H9 (cell line): ENCODE results near the gene PTPRK. TPM values are rescaled to one million over a fixed set of nuclear protein-coding genes. Genes with fewer than 3 reads are reported as not detected.

Experiments
- DNase-seq: peaks from one replicate; pipeline ENCODE4 v3.0.0-alpha.2; 2017
- H2AFZ ChIP-seq: one replicate; pipeline ENCODE4 v1.6.1; 2013; ENCODE audit warnings: mild to moderate bottlenecking, low read length, control low read depth, moderate library complexity
- H2AK5ac ChIP-seq: 2 replicates; pipeline ENCODE4 v1.6.1; 2013; ENCODE audit warnings: low read length, control low read depth, mixed read lengths; ENCODE audit not compliant: insufficient read length
- H2BK120ac ChIP-seq: one replicate; pipeline ENCODE4 v1.6.1; 2013; ENCODE audit warnings: low read depth, mild to moderate bottlenecking, low read length, control low read depth, inconsistent platforms; ENCODE audit not compliant: poor library complexity, severe bottlenecking
- H2BK12ac ChIP-seq: 2 replicates; pipeline ENCODE4 v1.6.1; 2013; ENCODE audit warnings: low read length, control low read depth, mixed read lengths, low read depth; ENCODE audit not compliant: insufficient read length
- H2BK15ac ChIP-seq: 2 replicates; pipeline ENCODE4 v1.6.1; 2013; ENCODE audit warnings: low read depth, low read length, control low read depth
- H2BK20ac ChIP-seq: one replicate; pipeline ENCODE4 v1.6.1; 2013; ENCODE audit warnings: low read depth, mild to moderate bottlenecking, low read length, control low read depth, inconsistent platforms; ENCODE audit not compliant: poor library complexity, severe bottlenecking
- H2BK5ac ChIP-seq: 2 replicates; pipeline ENCODE4 v1.6.1; 2013; ENCODE audit warnings: low read length, control low read depth, mixed read lengths; ENCODE audit not compliant: insufficient read length
- H3K14ac ChIP-seq: 2 replicates; pipeline ENCODE4 v1.6.1; 2013; ENCODE audit warnings: low read length, control low read depth; ENCODE audit not compliant: insufficient read depth
- H3K18ac ChIP-seq: 2 replicates; pipeline ENCODE4 v1.6.1; 2013; ENCODE audit warnings: low read depth, mild to moderate bottlenecking, mixed read lengths, low read length, control low read depth; ENCODE audit not compliant: insufficient read length
- H3K23ac ChIP-seq: 2 replicates; pipeline ENCODE4 v1.6.1; 2013; ENCODE audit warnings: low read length, control low read depth, mixed read lengths, low read depth; ENCODE audit not compliant: insufficient read length
- H3K23me2 ChIP-seq: 2 replicates; pipeline ENCODE4 v1.6.1; 2013; ENCODE audit warnings: low read depth, mild to moderate bottlenecking, mixed read lengths, low read length, control low read depth; ENCODE audit not compliant: insufficient read length, poor library complexity, severe bottlenecking
- H3K27ac ChIP-seq: 2 replicates; pipeline ENCODE4 v1.5.1; 2013; ENCODE audit warnings: low read length, control low read depth, mixed read lengths, low read depth; ENCODE audit not compliant: insufficient read length
- H3K27me3 ChIP-seq: 2 replicates; pipeline ENCODE4 v1.6.1; 2013; ENCODE audit warnings: low read length, control low read depth, inconsistent platforms; ENCODE audit not compliant: insufficient read depth
- H3K4ac ChIP-seq: 2 replicates; pipeline ENCODE4 v1.6.1; 2013; ENCODE audit warnings: low read depth, mild to moderate bottlenecking, control low read depth, inconsistent platforms, low read length, moderate library complexity
- H3K4me1 ChIP-seq: 2 replicates; pipeline ENCODE4 v1.6.1; 2013; ENCODE audit warnings: low read length, control low read depth, inconsistent platforms; ENCODE audit not compliant: insufficient read depth
- H3K4me2 ChIP-seq: 2 replicates; pipeline ENCODE4 v1.6.1; 2013; ENCODE audit warnings: low read length, control low read depth, mixed read lengths; ENCODE audit not compliant: insufficient read length, insufficient read depth
- H3K56ac ChIP-seq: 2 replicates; pipeline ENCODE4 v1.6.1; 2013; ENCODE audit warnings: low read depth, mild to moderate bottlenecking, mixed read lengths, low read length, control low read depth; ENCODE audit not compliant: insufficient read length
- H3K79me1 ChIP-seq: 2 replicates; pipeline ENCODE4 v1.6.1; 2013; ENCODE audit warnings: low read depth, mild to moderate bottlenecking, moderate library complexity, low read length, control low read depth, inconsistent platforms; ENCODE audit not compliant: insufficient read depth, poor library complexity, severe bottlenecking
- H3K79me2 ChIP-seq: 2 replicates; pipeline ENCODE4 v1.6.1; 2013; ENCODE audit warnings: low read length, control low read depth, inconsistent platforms; ENCODE audit not compliant: insufficient read depth
- H3K9ac ChIP-seq: 2 replicates; pipeline ENCODE4 v1.6.1; 2013; ENCODE audit warnings: low read length, control low read depth, mixed read lengths; ENCODE audit not compliant: insufficient read length; ENCODE audit errors: extremely low read depth
- H3K9me3 ChIP-seq: one replicate; pipeline ENCODE4 v1.6.1; 2013; ENCODE audit warnings: low read depth, low read length, inconsistent platforms; ENCODE audit not compliant: control insufficient read depth
- H3T11ph ChIP-seq: one replicate; pipeline ENCODE4 v1.6.1; 2013; ENCODE audit warnings: mild to moderate bottlenecking, low read length, control low read depth, inconsistent platforms
- H4K20me1 ChIP-seq: one replicate; pipeline ENCODE4 v1.6.1; 2013; ENCODE audit not compliant: control insufficient read depth, insufficient read length, insufficient read depth
- H4K5ac ChIP-seq: 2 replicates; pipeline ENCODE4 v1.6.1; 2013; ENCODE audit warnings: low read depth, mild to moderate bottlenecking, mixed read lengths, low read length, control low read depth; ENCODE audit not compliant: insufficient read length
- H4K8ac ChIP-seq: replicated peaks from 2 replicates; pipeline ENCODE4 v1.6.1; 2013; ENCODE audit warnings: low read length, control low read depth, mixed read lengths, low read depth; ENCODE audit not compliant: insufficient read length
- H4K91ac ChIP-seq: 2 replicates; pipeline ENCODE4 v1.6.1; 2013; ENCODE audit warnings: low read depth, mild to moderate bottlenecking, moderate library complexity, mixed read lengths, low read length, control low read depth; ENCODE audit not compliant: insufficient read length
- H3K27ac Mint-ChIP-seq, 3 experiments: 2 replicates in 2 of 3; 3 replicates in 1 of 3; pipeline ENCODE4 v1.8.0; 2020 to 2021; ENCODE audit warnings: mixed read lengths in 3 of 3, mild to moderate bottlenecking in 1 of 3, moderate library complexity in 1 of 3
- H3K27me3 Mint-ChIP-seq: 2 replicates; pipeline ENCODE4 v1.8.0; 2021; ENCODE audit warnings: low read depth, mild to moderate bottlenecking, moderate library complexity, mixed read lengths
- H3K36me3 Mint-ChIP-seq, 3 experiments: 2 replicates in 2 of 3; 3 replicates in 1 of 3; pipeline ENCODE4 v1.8.0; 2020 to 2021; ENCODE audit warnings: low read depth in 3 of 3, mixed read lengths in 3 of 3; ENCODE audit not compliant: insufficient read depth in 1 of 3
- H3K4me1 Mint-ChIP-seq, 2 experiments: 2 replicates each; pipeline ENCODE4 v1.8.0; 2020; ENCODE audit warnings: mixed read lengths in 2 of 2
- H3K4me3 Mint-ChIP-seq, 2 experiments: 2 replicates in 1 of 2; 3 replicates in 1 of 2; pipeline ENCODE4 v1.8.0; 2020 to 2021; ENCODE audit warnings: mild to moderate bottlenecking in 2 of 2, mixed read lengths in 2 of 2, moderate library complexity in 1 of 2
- H3K9me3 Mint-ChIP-seq, 2 experiments: 2 replicates in 1 of 2; 3 replicates in 1 of 2; pipeline ENCODE4 v1.8.0; 2020; ENCODE audit warnings: mild to moderate bottlenecking in 2 of 2, mixed read lengths in 2 of 2, moderate library complexity in 1 of 2
- WGBS: extraction: QIAGEN DNeasy Blood & Tissue Kit; methylation state at CpG from one replicate; pipeline ENCODE4 v1.1.7; 2013; ENCODE audit warnings: missing lambda C conversion rate, low lambda C conversion rate, mixed read lengths; ENCODE audit not compliant: insufficient read length; ENCODE audit errors: extremely low coverage; 5-methylcytosine and 5-hydroxymethylcytosine counted together
- total RNA-seq: library from RNA; stranded (reverse); gene quantifications from 2 replicates; pipeline ENCODE4 v1.2.1, GENCODE V29; 2021
- TF ChIP-seq, protein P1 (sequence below): fragments of 200-600 bp; sonication (generic); conservative IDR thresholded peaks from 3 replicates; pipeline ENCODE4 v1.8.0; 2021; ENCODE audit warnings: antibody characterized with exemption, mild to moderate bottlenecking

Gene PTPRK
- total RNA-seq, 1 experiment from 2014 or later: 47.9 TPM

DNA sequence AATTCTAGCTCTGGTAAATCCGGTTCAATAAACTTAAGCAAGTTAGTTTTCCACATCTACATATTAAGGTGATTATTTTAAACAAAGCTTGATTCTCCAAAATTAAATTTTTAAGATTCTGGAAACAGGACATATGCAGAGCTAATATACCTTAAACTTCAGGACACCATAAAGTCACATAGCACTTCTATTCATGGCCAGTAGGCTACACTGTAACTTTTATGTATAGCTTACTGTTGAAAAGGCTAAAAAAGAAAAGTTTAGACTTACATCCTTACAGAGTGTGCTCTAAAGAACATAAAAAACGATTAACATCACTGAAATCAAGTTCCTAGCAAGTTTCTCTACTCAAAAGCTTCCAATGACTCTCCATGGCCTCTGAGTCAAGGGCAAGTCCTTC is 224.7 kb downstream of the PTPRK start:
- Histone ChIP-seq H2BK12ac (no peak overlapping the region), H2BK120ac (no peak overlapping the region), H3K79me2 (no peaks in the 10 kb centered on the region), H4K91ac (no peak overlapping the region), H2BK20ac (no peak overlapping the region), H4K8ac (no peak overlapping the region), H3K23ac (no peak overlapping the region), H3K4me2 (no peak overlapping the region), H4K20me1 (no peaks in the 10 kb centered on the region), H2AFZ (no peak overlapping the region), H2BK5ac (no peak overlapping the region), H3K9me3 (no peaks in the 10 kb centered on the region), H2AK5ac (no peak overlapping the region), H3K27me3 (no peaks in the 10 kb centered on the region), H3K23me2 (no peaks in the 10 kb centered on the region), H3K27ac (no peak overlapping the region), H2BK15ac (no peak overlapping the region), H3K18ac (no peak overlapping the region), H3K56ac (no peak overlapping the region), H3K14ac (no peak overlapping the region), H3T11ph (no peak overlapping the region), H3K9ac (no peak overlapping the region), H3K79me1 (no peaks in the 10 kb centered on the region), H4K5ac (no peak overlapping the region), H3K4ac (no peak overlapping the region), H3K4me1 (no peaks in the 10 kb centered on the region)
- TF ChIP-seq, protein P1, sequence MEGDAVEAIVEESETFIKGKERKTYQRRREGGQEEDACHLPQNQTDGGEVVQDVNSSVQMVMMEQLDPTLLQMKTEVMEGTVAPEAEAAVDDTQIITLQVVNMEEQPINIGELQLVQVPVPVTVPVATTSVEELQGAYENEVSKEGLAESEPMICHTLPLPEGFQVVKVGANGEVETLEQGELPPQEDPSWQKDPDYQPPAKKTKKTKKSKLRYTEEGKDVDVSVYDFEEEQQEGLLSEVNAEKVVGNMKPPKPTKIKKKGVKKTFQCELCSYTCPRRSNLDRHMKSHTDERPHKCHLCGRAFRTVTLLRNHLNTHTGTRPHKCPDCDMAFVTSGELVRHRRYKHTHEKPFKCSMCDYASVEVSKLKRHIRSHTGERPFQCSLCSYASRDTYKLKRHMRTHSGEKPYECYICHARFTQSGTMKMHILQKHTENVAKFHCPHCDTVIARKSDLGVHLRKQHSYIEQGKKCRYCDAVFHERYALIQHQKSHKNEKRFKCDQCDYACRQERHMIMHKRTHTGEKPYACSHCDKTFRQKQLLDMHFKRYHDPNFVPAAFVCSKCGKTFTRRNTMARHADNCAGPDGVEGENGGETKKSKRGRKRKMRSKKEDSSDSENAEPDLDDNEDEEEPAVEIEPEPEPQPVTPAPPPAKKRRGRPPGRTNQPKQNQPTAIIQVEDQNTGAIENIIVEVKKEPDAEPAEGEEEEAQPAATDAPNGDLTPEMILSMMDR: peak; percentile 39; the same call in 2 of the 3 replicates
- WGBS: no CpG with 5 or more reads among the region's 2 CpGs
- no peak overlapping the region for H3K4me3 Mint-ChIP-seq
- H3K4me1 Mint-ChIP-seq: peaks cover 3% of the 10 kb centered on the region in 2 experiments; a peak in 2 of 4 replicates
- no peak for DNase-seq
- H3K27ac Mint-ChIP-seq: peak overlapping the region in 1 of 3 experiments; percentile 82; a peak in 1 of 7 replicates
- H3K27me3 Mint-ChIP-seq: no peaks in the 10 kb centered on the region
- peaks cover 3 to 12% (median 9%) of the 10 kb centered on the region in 3 experiments; a peak in 5 of 7 replicates for H3K36me3 Mint-ChIP-seq
- H3K9me3 Mint-ChIP-seq: peaks cover 4 to 5% of the 10 kb centered on the region in 2 experiments; a peak in 4 of 5 replicates
